Activated CD4-positive, alpha-beta T cell treated with anti-CD3 and anti-CD28 coated beads for 36 hours (primary cell): ENCODE data around the gene PLCB3. TPM values are rescaled to one million over a fixed set of nuclear protein-coding genes. Genes with fewer than 3 reads are reported as not detected.

Source experiments
- ATAC-seq: fragments of 200-7000 bp; cut with Tn5 transposase; one replicate; pipeline ENCODE4 v1.10.0; 2021; ENCODE audit warnings: mild to moderate bottlenecking, moderate library complexity
- CTCF ChIA-PET: fragments of 350-600 bp; sonication (Branson Sonifier 250); formaldehyde crosslinking; loops from one replicate; lab custom pipeline; 2021; ENCODE audit warnings: antibody characterized with exemption; lab: Charles Lee
- POLR2A ChIA-PET: fragments of 350-600 bp; sonication (Branson Sonifier 250); formaldehyde crosslinking; loops from one replicate; lab custom pipeline; 2021; ENCODE audit warnings: antibody characterized with exemption, inconsistent platforms; lab: Charles Lee
- DNase-seq: peaks from one replicate; pipeline ENCODE4 v3.0.0-alpha.2; 2020
- H3K27ac Mint-ChIP-seq: one replicate; pipeline ENCODE4 v1.8.0; 2021; ENCODE audit warnings: mixed read lengths
- H3K27me3 Mint-ChIP-seq: one replicate; pipeline ENCODE4 v1.8.0; 2021; ENCODE audit warnings: mixed read lengths
- H3K36me3 Mint-ChIP-seq: one replicate; pipeline ENCODE4 v1.8.0; 2021; ENCODE audit warnings: low read depth, mixed read lengths
- H3K4me1 Mint-ChIP-seq: one replicate; pipeline ENCODE4 v1.8.0; 2021; ENCODE audit warnings: mixed read lengths
- H3K4me3 Mint-ChIP-seq: one replicate; pipeline ENCODE4 v1.8.0; 2021; ENCODE audit warnings: mild to moderate bottlenecking, moderate library complexity, mixed read lengths
- H3K9me3 Mint-ChIP-seq: one replicate; pipeline ENCODE4 v1.8.0; 2021; ENCODE audit warnings: low read depth, mixed read lengths
- intact Hi-C, 2 experiments: fragments of 100-400 bp; cut with DNase I in 1 of 2; cut with micrococcal nuclease in 1 of 2; formaldehyde crosslinking; loops; one replicate each; pipeline versions ENCODE4 v1.14.2 to v1.15.1; 2022 to 2024; cut with DNase I, micrococcal nuclease
- total RNA-seq, 2 experiments: library from RNA; stranded (reverse); gene quantifications; one replicate each; pipeline ENCODE4 v1.2.3, GENCODE V29; 2021

Gene PLCB3
- total RNA-seq, 2 experiments from 2014 or later = 9.0 to 10.9 TPM

DNA sequence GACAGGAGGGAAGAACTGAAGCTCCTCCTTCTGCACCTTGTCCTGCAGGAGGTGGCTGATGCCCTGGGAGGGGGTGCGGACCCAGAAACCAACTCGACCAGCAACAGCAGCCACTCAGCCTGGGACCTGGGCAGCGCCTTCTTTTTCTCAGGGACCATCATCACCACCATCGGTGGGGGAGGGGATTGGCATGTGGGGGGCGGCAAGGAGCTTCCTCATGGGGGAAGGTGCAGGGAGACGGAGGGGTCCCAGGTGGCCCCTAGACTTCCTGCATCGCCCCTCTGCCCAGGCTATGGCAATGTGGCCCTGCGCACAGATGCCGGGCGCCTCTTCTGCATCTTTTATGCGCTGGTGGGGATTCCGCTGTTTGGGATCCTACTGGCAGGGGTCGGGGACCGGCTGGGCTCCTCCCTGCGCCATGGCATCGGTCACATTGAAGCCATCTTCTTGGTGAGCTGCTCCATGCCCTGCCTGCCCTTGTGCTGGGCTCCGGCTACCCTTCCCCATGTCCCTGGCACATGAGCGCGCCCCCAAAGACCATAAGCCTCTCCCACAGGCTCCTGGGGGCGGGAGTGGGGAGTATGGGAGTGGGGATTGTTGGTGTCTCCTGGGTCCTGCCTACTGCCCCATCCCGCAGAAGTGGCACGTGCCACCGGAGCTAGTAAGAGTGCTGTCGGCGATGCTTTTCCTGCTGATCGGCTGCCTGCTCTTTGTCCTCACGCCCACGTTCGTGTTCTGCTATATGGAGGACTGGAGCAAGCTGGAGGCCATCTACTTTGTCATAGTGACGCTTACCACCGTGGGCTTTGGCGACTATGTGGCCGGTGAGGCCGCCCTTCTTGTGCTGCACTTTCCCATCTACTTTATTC, 45.7 kb downstream of the PLCB3 start:
- intact Hi-C loops = no loop called here
- CTCF ChIA-PET = interaction anchor here (0.7 to 1.2 kb wide), 2 partner anchors 8 to 35 kb away, joined by 4 to 5 read pairs; partner anchors contain the start of gene ESRRA
- no peak for ATAC-seq
- Mint-ChIP-seq H3K4me1 (peaks cover 18% of the 10 kb centered on the region), H3K36me3 (no peaks in the 10 kb centered on the region), H3K27me3 (peaks cover 67% of the 10 kb centered on the region), H3K9me3 (no peaks in the 10 kb centered on the region), H3K27ac (no peak overlapping the region), H3K4me3 (no peak overlapping the region)
- DNase-seq = no peak
- POLR2A ChIA-PET = no interaction called here

DNA sequence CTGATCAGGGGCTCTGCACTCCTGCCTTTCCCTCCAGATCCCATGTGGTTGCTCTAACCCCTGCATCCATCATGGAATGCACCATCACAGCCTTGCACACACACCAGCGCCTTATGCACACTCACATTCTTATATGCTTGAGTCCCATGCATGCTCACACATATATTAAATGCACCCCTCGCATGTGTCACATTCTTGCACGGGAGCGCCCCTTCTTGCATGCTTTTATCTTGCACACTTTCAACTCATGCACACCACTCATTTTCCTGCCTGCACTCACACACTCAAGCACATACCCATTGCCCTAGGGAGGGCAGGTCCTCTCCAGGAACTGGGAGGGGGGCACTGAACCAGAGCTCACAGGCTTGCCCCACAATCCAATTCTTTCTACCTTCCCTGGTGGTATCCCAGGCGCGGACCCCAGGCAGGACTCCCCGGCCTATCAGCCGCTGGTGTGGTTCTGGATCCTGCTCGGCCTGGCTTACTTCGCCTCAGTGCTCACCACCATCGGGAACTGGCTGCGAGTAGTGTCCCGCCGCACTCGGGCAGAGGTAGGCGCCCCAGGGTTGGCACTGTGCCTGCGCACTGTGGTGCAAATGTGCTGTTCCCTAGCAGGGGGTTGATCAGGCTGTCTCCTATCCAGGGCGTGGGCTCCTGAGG, 46.5 kb downstream of the PLCB3 start:
- DNase-seq (no peak), ATAC-seq (no peak)
- Mint-ChIP-seq H3K9me3 (no peaks in the 10 kb centered on the region), H3K36me3 (no peaks in the 10 kb centered on the region), H3K4me1 (peaks cover 18% of the 10 kb centered on the region), H3K27me3 (peaks cover 65% of the 10 kb centered on the region), H3K27ac (no peak overlapping the region), H3K4me3 (no peak overlapping the region)
- intact Hi-C loops = no loop called here
- CTCF ChIA-PET = interaction anchor here (0.6 to 0.7 kb wide), 2 partner anchors 34 to 110 kb away, joined by 3 to 4 read pairs; no protein-coding TSS in a partner anchor
- POLR2A ChIA-PET = no interaction called here

DNA sequence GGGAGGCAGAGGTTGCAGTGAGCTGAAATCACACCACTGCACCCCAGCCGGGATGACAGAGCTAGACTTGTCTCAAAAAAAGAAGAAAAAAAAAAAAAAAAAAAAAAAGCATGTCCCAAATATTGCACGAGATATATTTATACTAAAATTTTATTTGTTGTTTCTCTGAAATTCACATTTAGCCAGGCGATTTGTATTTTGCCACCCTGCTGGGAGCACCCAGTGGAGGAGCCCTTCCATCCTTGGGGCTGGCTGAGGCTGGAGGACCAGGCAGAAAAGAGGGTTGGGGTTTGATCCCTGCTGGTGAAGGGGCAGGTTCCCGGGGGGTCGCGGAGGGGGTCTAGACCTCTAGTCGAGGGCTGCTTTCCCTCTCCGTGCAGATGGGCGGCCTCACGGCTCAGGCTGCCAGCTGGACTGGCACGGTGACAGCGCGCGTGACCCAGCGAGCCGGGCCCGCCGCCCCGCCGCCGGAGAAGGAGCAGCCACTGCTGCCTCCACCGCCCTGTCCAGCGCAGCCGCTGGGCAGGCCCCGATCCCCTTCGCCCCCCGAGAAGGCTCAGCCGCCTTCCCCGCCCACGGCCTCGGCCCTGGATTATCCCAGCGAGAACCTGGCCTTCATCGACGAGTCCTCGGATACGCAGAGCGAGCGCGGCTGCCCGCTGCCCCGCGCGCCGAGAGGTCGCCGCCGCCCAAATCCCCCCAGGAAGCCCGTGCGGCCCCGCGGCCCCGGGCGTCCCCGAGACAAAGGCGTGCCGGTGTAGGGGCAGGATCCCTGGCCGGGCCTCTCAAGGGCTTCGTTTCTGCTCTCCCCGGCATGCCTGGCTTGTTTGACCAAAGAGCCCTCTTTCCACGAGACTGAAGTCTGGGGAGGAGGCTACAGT, 47.9 kb downstream of the PLCB3 start:
- Mint-ChIP-seq H3K4me1 (peaks cover 22% of the 10 kb centered on the region), H3K27me3 (peaks cover 54% of the 10 kb centered on the region), H3K4me3 (no peak overlapping the region), H3K9me3 (no peaks in the 10 kb centered on the region), H3K36me3 (no peaks in the 10 kb centered on the region), H3K27ac (no peak overlapping the region)
- ATAC-seq (no peak), DNase-seq (no peak)
- ChIA-PET CTCF (interaction anchor here (1.3 kb wide), 1 partner anchor 95 kb away, joined by 7 read pairs; no protein-coding TSS in a partner anchor), POLR2A (interaction anchor here (0.6 kb wide), 1 partner anchor 1173 kb away, joined by 7 read pairs; no protein-coding TSS in a partner anchor)
- intact Hi-C loops = no loop called here

DNA sequence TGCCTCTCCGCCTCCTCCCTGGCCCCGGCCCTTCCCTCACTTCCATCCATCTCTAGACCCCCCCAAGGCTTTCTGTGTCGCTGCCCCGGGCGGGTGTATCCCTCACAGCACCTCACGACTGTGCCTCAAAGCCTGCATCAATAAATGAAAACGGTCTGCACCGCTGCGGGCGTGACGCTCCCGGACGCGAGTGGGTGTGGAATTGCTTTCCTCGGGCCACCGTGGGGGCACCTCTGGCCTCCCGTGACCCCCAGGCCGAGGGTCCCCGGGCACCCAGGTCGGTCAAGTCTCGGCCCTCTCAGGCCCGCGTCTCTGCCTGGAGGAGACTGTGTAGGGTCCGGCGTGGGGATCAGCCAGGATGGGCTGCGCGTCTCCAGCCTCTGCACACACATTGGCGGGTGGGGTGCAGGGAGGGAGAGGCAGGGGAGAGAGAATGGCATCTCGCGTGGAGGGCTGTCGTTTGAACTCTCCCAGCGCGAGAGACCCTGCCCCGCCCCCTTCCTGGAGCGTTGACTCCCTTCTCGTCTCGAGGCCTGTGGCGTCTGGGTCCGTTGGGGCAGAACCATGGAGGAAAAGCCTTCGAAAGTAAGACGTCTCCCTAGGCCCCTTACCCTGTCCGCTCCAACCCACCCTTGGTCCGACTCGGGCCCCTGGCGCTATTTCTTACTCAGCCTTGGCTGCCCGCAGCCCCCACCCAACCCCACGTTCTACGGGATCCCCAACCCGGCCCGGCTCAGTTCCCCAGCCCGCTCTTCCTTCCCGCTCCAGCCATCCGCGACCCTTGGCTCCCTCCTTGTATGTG, 48.7 kb downstream of the PLCB3 start, which contains the start of gene CATSPERZ:
TSS of gene CATSPERZ (plus strand) at position 512 of the 802 bp plus-strand sequence. CDS start at position 565, 53 bp downstream.
- POLR2A ChIA-PET = no interaction called here
- no peaks in the 10 kb centered on the region for H3K9me3 Mint-ChIP-seq
- CTCF ChIA-PET = interaction anchor here (0.7 to 5.4 kb wide), 19 partner anchors 7 to 96 kb away, joined by 3 to 111 read pairs (median 5); partner anchors contain the start of genes BAD, FERMT3, GPR137 and KCNK4
- intact Hi-C loops = loop anchor here (1.0 to 10.0 kb wide), 4 partner anchors 300 to 1415 kb away; partner anchors contain the start of genes OTUB1 (in 1 of the 2), SLC3A2 (in 1 of the 2) and ZFTA (in 1 of the 2)
- H3K4me1 Mint-ChIP-seq = peaks cover 23% of the 10 kb centered on the region
- peaks cover 50% of the 10 kb centered on the region for H3K27me3 Mint-ChIP-seq
- DNase-seq (peak; percentile 37), ATAC-seq (no peak)
- no peaks in the 10 kb centered on the region for H3K36me3 Mint-ChIP-seq
- H3K27ac Mint-ChIP-seq = no peak within 1 kb of the TSS
- peak within 1 kb of the TSS; percentile 56 for H3K4me3 Mint-ChIP-seq

DNA sequence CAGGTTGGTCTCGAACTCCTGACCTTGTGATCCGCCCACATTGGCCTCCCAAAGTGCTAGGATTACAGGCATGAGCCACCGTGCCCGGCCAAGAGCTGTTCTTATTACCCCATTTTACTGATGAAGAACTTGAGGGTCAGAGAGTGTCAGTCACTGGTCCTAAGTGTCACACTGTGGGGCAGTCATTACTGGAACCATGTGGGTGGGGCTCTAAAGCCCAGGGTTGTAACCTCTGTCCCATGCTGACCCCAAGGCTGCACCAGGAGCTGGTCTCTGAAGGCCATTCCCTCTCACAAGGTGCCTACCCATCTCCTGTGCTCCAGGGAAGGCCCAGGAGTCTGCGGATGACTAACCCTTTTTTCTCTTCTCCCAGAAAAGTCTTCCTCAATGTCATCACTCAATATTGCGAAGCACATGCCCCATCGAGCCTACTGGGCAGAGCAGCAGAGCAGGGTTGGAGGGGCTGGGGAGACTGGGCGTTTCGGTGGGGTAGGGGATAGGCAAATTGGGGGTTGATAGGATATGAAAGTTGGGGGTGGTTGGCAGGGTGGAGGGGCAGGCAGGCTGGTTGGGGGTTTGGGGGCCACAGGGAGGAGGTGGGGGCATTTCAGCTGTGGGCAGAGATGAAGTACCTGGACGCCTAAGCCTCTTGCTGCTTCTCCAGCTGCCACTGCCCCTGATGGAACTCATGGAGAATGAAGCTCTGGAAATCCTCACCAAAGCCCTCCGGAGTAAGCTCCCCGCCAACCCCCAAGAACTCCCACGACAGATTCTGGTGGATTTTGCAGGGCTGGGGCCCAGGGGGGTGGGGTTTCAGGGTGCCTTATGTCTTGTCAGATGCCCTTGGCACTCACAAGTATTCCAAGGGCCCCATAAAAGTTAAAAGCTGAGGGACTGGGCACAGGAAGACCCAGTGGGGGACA, 52.0 kb downstream of the PLCB3 start:
- no peak for ATAC-seq
- Mint-ChIP-seq H3K4me1 (peaks cover 32% of the 10 kb centered on the region), H3K27ac (no peak overlapping the region), H3K36me3 (peaks cover 13% of the 10 kb centered on the region), H3K9me3 (no peaks in the 10 kb centered on the region), H3K4me3 (peak overlapping the region; percentile 100), H3K27me3 (peaks cover 20% of the 10 kb centered on the region)
- POLR2A ChIA-PET = interaction anchor here (1.0 to 2.2 kb wide), 7 partner anchors 15 to 99 kb away, joined by 3 to 13 read pairs (median 9); partner anchors contain the start of genes DNAJC4, FERMT3, FKBP2 and PRDX5
- no peak for DNase-seq
- CTCF ChIA-PET = interaction anchor here (0.6 to 5.4 kb wide), 25 partner anchors 8 to 146 kb away, joined by 3 to 111 read pairs (median 5); partner anchors contain the start of genes BAD, FERMT3, FKBP2 and GPR137
- intact Hi-C loops = loop anchor here (1.0 to 10.0 kb wide), 5 partner anchors 52 to 1419 kb away; partner anchors contain the start of genes OTUB1 (in 1 of the 2), PLCB3 (in 1 of the 2), SLC3A2 (in 1 of the 2) and ZFTA (in 1 of the 2)

DNA sequence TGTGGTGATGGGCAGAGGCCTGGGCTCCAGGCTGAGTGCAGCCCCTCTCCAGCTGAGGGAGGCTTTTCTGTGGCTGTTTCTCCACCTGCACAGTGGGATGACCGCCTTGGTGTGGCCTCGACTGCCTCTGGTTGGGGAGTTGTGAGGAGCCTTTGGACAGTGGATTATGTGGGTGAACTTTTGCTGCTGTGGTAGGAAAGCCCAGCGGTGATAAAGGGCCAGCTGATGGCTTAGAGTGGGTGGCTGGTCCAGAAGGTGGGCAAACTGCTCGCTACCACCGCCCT, 52.6 kb downstream of the PLCB3 start:
- peaks cover 32% of the 10 kb centered on the region for H3K4me1 Mint-ChIP-seq
- CTCF ChIA-PET = interaction anchor here (0.5 to 5.4 kb wide), 24 partner anchors 9 to 475 kb away, joined by 3 to 111 read pairs (median 5); partner anchors contain the start of genes BAD, FERMT3, FKBP2 and GPR137
- POLR2A ChIA-PET = interaction anchor here (1.0 to 2.2 kb wide), 7 partner anchors 14 to 100 kb away, joined by 3 to 13 read pairs (median 9); partner anchors contain the start of genes DNAJC4, FERMT3, FKBP2 and PRDX5

DNA sequence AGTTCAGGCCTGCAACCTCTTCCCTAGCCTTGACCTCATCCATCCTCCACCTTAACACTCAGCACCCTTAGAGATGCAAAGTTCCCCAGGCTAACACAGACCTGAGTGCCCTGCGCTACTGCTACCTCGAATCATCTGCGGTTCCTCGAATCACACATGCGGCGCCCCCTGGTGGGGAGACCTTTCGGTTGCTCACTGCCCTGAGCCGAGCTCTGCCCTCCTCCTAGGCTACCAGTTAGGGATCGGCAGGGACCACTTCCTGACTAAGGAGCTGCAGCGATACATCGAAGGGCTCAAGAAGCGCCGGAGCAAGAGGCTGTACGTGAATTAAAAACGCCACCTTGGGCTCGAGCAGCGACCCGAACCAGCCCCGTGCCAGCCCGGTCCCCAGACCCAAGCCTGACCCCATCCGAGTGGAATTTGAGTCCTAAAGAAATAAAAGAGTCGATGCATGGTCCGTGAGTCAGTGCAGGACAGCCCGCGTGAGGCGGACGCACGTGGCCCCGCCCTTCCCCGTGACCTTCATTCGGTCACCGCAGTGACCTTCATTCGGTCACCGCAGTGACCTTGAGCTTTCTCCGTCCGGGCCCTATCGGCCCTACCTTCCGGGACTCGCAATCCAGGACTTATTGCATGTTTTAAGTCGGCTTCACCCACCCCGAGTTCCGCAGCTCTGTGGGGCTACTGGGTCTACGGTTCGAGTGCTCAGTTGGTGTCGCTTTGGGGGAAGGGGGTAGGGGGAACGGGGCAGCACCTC, 53.2 kb downstream of the PLCB3 start:
- ATAC-seq = peak; percentile 49
- Mint-ChIP-seq H3K27me3 (peaks cover 14% of the 10 kb centered on the region), H3K9me3 (no peaks in the 10 kb centered on the region), H3K36me3 (peaks cover 13% of the 10 kb centered on the region), H3K4me3 (peak overlapping the region; percentile 100), H3K27ac (peak overlapping the region; percentile 95), H3K4me1 (peaks cover 34% of the 10 kb centered on the region)
- ChIA-PET CTCF (interaction anchor here (0.5 to 5.4 kb wide), 34 partner anchors 8 to 536 kb away, joined by 3 to 111 read pairs (median 4); partner anchors contain the start of genes BAD, FERMT3, FKBP2 and GPR137), POLR2A (interaction anchor here (1.0 to 2.2 kb wide), 7 partner anchors 13 to 100 kb away, joined by 3 to 13 read pairs (median 9); partner anchors contain the start of genes DNAJC4, FERMT3, FKBP2 and PRDX5)
- intact Hi-C loops = loop anchor here (1.0 to 10.0 kb wide), 22 partner anchors 13 to 1420 kb away; partner anchors contain the start of genes CCDC88B (in 2 of the 2), FKBP2 (in 2 of the 2), GPR137 (in 2 of the 2) and TRMT112 (in 2 of the 2)
- DNase-seq = peak; percentile 99

More for the DNA sequence above, 52.6 kb downstream of the PLCB3 start:
- Mint-ChIP-seq H3K27ac (peak overlapping the region; percentile 95), H3K27me3 (peaks cover 18% of the 10 kb centered on the region), H3K36me3 (peaks cover 13% of the 10 kb centered on the region), H3K4me3 (peak overlapping the region; percentile 100), H3K9me3 (no peaks in the 10 kb centered on the region)
- intact Hi-C loops = loop anchor here (1.0 to 10.0 kb wide), 5 partner anchors 53 to 1419 kb away; partner anchors contain the start of genes OTUB1 (in 1 of the 2), PLCB3 (in 1 of the 2), SLC3A2 (in 1 of the 2) and ZFTA (in 1 of the 2)
- ATAC-seq (no peak), DNase-seq (no peak)
